Suprapubic skin (tissue), 3 donors: Measurements from ENCODE around the gene DPYD.

Source experiments
- CTCF ChIP-seq, 2 donors: fragments of 200-600 bp in 1 of 2; fragments of 450-650 bp in 1 of 2; sonication (generic) in 1 of 2; IDR thresholded peaks; one replicate each; pipeline ENCODE4 v1.5.1; 2016 to 2019; ENCODE audit warnings: antibody characterized with exemption in 2 of 2, mild to moderate bottlenecking in 1 of 2, moderate library complexity in 1 of 2
- POLR2AphosphoS5 ChIP-seq, 3 donors: sonication (generic); formaldehyde crosslinking; IDR thresholded peaks; one replicate each; pipeline ENCODE4 v1.6.1; 2017; ENCODE audit warnings: antibody characterized with exemption in 3 of 3

DNA sequence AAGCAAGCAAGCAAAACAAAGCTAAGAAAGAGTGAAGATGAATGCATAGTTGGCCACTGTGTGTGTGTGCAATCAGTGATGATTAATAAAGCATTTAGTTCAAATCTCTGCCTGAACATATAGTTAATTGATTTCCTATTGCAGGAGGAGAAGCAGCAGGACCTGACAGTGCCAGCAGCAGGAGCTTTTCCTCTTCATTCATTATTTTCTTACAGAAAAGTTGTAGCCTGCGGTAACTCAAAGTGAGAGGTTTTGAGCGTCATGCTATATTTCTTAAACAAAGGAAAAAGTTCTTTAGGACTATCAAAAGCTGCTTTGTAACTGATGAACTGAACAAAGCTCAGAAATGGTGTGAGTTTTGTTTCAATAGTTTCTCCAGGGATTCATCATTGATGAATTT lies 819.3 kb downstream of the DPYD start:
- TF ChIP-seq POLR2AphosphoS5 (IDR thresholded peaks at IDR 0.05), result no peak
- TF ChIP-seq CTCF (IDR thresholded peaks at IDR 0.05), result no peak
